ENCODE results near the gene SORL1-AS1.

The SORL1-AS1 gene

GRCh38 chr11:121476379-121477032, 23.7 kb upstream of the SORL1-AS1 start:
- DNase-seq (ENCODE audit: low read depth), result no peak

- DNase-seq (ENCODE audit: low read depth), result no peak
These were observed 21.9 kb upstream of the SORL1-AS1 start for GRCh38 chr11:121474680-121475079.

- DNase-seq (ENCODE audit: low read depth), result no peak
These were observed 20.5 kb upstream of the SORL1-AS1 start for GRCh38 chr11:121473064-121473777.

DNA sequence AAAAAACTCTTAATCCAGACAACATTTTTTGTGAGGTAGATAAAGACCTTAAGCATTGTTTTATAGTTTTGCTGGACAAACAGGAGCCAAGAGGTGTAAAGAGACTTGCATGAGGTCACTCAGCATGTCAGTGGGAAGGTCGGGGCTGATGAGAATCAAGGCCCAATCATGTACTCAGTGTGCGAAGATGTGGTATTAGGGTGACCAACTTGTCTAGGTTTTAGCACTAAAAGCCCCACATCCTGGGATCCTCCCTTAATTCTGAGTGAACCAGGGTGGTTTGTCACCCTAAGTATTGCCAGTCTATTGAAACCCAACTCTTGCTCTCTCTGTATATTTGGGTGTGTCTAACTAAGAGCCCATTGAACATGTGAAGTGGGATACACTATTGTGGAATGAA, 19.5 kb upstream of the SORL1-AS1 start:
- no peak for DNase-seq (ENCODE audit: low read depth)

DNA sequence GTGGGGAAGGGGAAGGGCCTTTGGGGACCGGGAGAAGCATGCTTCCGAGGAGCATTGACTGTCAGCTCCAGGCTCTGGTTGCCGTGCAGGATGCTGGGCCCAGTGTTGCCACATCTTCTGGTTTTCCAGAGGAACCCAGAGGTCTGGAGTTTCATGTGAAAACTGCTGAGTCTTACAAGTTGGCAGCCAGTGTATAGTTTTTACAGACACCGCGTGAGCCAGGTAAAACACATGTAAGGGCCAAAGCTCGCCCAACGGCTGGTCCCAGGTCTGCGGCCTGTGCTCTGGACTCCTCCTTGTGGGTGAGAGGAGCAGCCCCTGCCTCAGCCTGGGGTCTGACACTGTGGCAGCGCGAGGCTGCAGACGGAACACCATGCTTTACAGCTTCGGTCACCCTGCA, 18.4 kb upstream of the SORL1-AS1 start:
- DNase-seq (ENCODE audit: low read depth), result no peak

DNA sequence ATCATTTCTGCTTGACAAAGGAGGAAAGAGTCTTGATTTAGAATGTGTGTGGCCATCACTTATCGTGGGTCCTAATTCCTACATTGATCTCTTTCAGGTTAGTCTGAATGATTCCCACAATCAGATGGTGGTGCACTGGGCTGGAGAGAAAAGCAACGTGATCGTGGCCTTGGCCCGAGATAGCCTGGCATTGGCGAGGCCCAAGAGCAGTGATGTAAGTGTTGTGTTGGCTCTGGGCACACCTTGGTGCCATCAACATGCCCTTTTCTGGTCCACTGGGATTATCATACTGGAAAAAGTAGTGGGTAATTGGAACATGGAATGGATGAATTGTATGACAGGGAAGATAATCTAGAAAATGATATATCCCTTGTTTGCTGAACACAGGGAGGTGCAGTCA, 17.1 kb upstream of the SORL1-AS1 start:
- DNase-seq (ENCODE audit: low read depth), result no peak

DNA sequence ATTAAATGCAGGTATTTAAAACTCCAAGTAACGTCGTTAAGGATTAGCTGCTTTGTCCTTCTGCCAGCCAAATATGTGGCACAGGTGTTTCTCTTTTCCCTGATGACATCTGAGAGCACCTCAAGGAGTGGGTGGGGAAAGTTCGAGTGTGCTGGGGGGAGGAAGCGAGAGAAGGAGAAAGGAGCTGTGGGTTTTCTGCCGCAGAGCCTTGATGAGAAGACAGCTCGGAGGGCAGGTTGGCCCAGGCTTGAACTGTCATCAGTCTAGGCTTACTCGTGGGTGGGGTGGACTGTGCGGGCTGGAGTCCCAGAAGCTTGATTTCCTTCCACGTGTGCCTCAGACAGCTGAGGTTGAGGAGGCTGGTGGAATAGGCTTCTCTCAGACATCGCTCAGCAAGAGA, 15.2 kb upstream of the SORL1-AS1 start:
- no peak for DNase-seq (ENCODE audit: low read depth)

GRCh38 chr11:121467471-121467870, 14.7 kb upstream of the SORL1-AS1 start:
- no peak for DNase-seq (ENCODE audit: low read depth)

GRCh38 chr11:121466063-121466794, 13.5 kb upstream of the SORL1-AS1 start:
- DNase-seq (ENCODE audit: low read depth), result peak; percentile 81

- DNase-seq (ENCODE audit: low read depth), result no peak
These were observed 12.9 kb upstream of the SORL1-AS1 start for GRCh38 chr11:121465709-121466062.

- peak; percentile 68 for DNase-seq (ENCODE audit: low read depth)
These were observed 11.7 kb upstream of the SORL1-AS1 start for GRCh38 chr11:121464352-121464946.

DNA sequence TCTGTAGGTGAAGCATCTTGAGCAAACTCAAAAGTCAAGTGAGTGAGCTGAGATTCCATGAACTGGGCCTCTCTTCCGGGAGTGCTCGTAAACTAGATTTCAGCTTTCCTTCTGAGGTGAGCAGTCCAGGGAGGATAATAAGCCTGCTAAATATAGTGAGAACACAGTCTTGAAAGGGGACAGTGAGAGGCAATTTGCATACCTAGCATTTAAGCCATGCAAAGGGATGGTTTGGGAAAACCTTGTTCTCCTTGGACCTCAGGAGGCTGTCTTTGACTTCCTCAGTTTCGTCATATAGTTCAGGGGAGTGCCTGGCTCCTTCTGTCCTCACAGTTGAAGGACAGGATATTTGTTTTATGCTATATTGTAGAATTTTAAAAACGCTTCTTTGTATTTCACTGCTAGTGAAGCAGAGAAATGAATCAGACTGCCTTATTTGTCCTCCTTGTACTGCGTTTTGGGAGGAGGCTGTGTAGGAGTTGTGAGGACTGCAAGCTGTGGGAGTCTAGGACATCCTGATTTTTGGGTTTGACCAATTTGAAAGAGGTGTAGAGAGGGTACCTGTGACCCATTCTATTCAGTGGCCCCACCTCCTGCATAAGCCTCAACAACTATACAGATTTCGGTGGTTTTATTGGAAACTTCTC, 11.0 kb upstream of the SORL1-AS1 start:
- no peak for DNase-seq (ENCODE audit: low read depth)

GRCh38 chr11:121461843-121462242, 9.1 kb upstream of the SORL1-AS1 start:
- no peak for DNase-seq (ENCODE audit: low read depth)

- DNase-seq (ENCODE audit: low read depth), result no peak
These were observed 8.3 kb upstream of the SORL1-AS1 start for GRCh38 chr11:121460941-121461514.

- no peak for DNase-seq (ENCODE audit: low read depth)
These were observed 6.7 kb upstream of the SORL1-AS1 start for GRCh38 chr11:121459413-121460017.

DNA sequence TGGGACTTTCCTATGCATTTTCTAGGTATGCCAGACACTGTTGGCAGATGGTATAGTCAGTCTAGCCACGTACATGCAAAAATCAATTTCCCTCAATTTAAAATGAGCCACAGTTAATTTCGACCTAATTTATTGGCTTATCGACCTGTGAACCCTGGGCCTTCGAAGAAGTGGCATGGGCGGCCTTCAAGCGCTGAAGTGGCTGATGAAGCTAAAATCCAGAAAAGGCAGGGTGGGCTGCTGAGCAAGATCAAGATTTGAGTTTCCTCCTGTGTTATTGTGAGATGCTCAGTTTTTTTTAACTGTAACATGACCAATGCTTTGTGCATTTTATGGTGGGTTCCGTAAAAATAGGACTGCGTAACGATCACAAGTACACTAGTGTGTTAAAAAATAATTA, 5.8 kb upstream of the SORL1-AS1 start:
- no peak for DNase-seq (ENCODE audit: low read depth)

- no peak for DNase-seq (ENCODE audit: low read depth)
These were observed 4.2 kb upstream of the SORL1-AS1 start for GRCh38 chr11:121456816-121457431.

DNA sequence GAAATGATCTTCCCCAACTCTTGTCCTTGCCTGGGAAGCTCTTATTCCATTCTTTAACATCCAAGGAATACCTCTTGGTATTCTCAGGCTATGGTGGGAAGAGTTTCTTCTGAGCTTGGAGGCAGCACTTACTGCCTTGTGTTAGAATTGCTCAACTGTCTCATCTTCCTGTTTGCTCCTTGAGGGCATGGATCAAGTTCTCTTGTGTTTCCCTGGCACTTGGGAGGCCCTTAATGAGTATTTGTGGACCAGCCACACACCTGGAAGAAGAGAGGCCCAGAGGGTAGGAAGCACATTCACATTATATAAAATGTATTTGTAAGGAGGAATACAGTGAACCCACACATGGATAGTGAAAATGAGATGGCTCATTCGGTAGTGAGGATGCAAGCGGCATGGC, 3.4 kb upstream of the SORL1-AS1 start:
- no peak for DNase-seq (ENCODE audit: low read depth)

- DNase-seq (ENCODE audit: low read depth), result no peak
These were observed 2.3 kb upstream of the SORL1-AS1 start for GRCh38 chr11:121455115-121455514.

GRCh38 chr11:121453589-121454299, 977 bp upstream of the SORL1-AS1 start:
- no peak for DNase-seq (ENCODE audit: low read depth)

Data from HS-5 (cell line).